WTC11 (cell line): ENCODE data around the gene DDX28. TPM values are rescaled to one million over a fixed set of nuclear protein-coding genes. Genes with fewer than 3 reads are reported as not detected.

ENCODE experiments used
- ATAC-seq: fragments of 200-7000 bp; cut with Tn5 transposase; 2 replicates; pipeline ENCODE4 v1.10.0; 2021; ENCODE audit warnings: mild to moderate bottlenecking, moderate library complexity
- CTCF ChIA-PET: fragments of 300-600 bp; sonication (Branson Sonifier 250); formaldehyde crosslinking; loops from one replicate; lab custom pipeline; 2021; ENCODE audit warnings: antibody characterized with exemption; lab: Charles Lee
- POLR2A ChIA-PET: fragments of 350-600 bp; sonication (Branson Sonifier 250); formaldehyde crosslinking; loops from one replicate; lab custom pipeline; 2021; ENCODE audit warnings: antibody characterized with exemption; lab: Charles Lee
- DNase-seq: peaks from one replicate; pipeline ENCODE4 v3.0.0; 2021; ENCODE audit warnings: low spot score
- H3K27ac Mint-ChIP-seq: 2 replicates; pipeline ENCODE4 v1.8.0; 2021; ENCODE audit warnings: mixed read lengths
- H3K27me3 Mint-ChIP-seq: 2 replicates; pipeline ENCODE4 v1.8.0; 2021; ENCODE audit warnings: low read depth, mild to moderate bottlenecking, moderate library complexity, mixed read lengths
- H3K36me3 Mint-ChIP-seq: 2 replicates; pipeline ENCODE4 v1.8.0; 2021; ENCODE audit warnings: mixed read lengths
- H3K4me1 Mint-ChIP-seq: 2 replicates; pipeline ENCODE4 v1.8.0; 2022; ENCODE audit warnings: mixed read lengths
- H3K4me3 Mint-ChIP-seq: 2 replicates; pipeline ENCODE4 v1.8.0; 2021; ENCODE audit warnings: mild to moderate bottlenecking, moderate library complexity, mixed read lengths
- H3K9me3 Mint-ChIP-seq: 2 replicates; pipeline ENCODE4 v1.8.0; 2021; ENCODE audit warnings: mixed read lengths
- AR ChIP-seq: fragments of 250-450 bp; sonication (Bioruptor Pico); IDR thresholded peaks from 2 replicates; pipeline ENCODE4 v1.9.0; 2021; ENCODE audit warnings: mild to moderate bottlenecking
- FOXP1 ChIP-seq: sonication (generic); formaldehyde crosslinking; IDR thresholded peaks from 2 replicates; pipeline ENCODE4 v1.8.0; 2022; ENCODE audit warnings: missing genetic modification reagents, mild to moderate bottlenecking, moderate library complexity, borderline replicate concordance
- IRF2 ChIP-seq: sonication (generic); formaldehyde crosslinking; IDR thresholded peaks from 2 replicates; pipeline ENCODE4 v1.8.0; 2022; ENCODE audit warnings: low read depth, missing genetic modification reagents, borderline replicate concordance
- JAZF1 ChIP-seq: fragments of 250-450 bp; sonication (Bioruptor Pico); IDR thresholded peaks from 2 replicates; pipeline ENCODE4 v1.9.0; 2021; ENCODE audit warnings: moderate library complexity, mild to moderate bottlenecking, inconsistent platforms
- JUN ChIP-seq: sonication (generic); formaldehyde crosslinking; IDR thresholded peaks from 2 replicates; pipeline ENCODE4 v1.8.0; 2023; ENCODE audit warnings: mild to moderate bottlenecking, missing genetic modification reagents
- MYBL2 ChIP-seq: sonication (generic); formaldehyde crosslinking; IDR thresholded peaks from 2 replicates; pipeline ENCODE4 v1.8.1; 2023; ENCODE audit warnings: mild to moderate bottlenecking, moderate library complexity, missing genetic modification reagents
- PRDM15 ChIP-seq: sonication (generic); formaldehyde crosslinking; IDR thresholded peaks from 2 replicates; pipeline ENCODE4 v1.8.0; 2022; ENCODE audit warnings: missing genetic modification reagents
- SMAD3 ChIP-seq: sonication (generic); formaldehyde crosslinking; IDR thresholded peaks from 2 replicates; pipeline ENCODE4 v1.8.0; 2022; ENCODE audit warnings: missing genetic modification reagents, mild to moderate bottlenecking, borderline replicate concordance
- SMAD4 ChIP-seq: sonication (generic); formaldehyde crosslinking; IDR thresholded peaks from 2 replicates; pipeline ENCODE4 v1.8.0; 2022; ENCODE audit warnings: mild to moderate bottlenecking, missing genetic modification reagents
- TP53 ChIP-seq: sonication (generic); formaldehyde crosslinking; IDR thresholded peaks from 2 replicates; pipeline ENCODE4 v1.8.1; 2023; ENCODE audit warnings: mild to moderate bottlenecking, missing genetic modification reagents
- ZNF138 ChIP-seq: sonication (generic); formaldehyde crosslinking; conservative IDR thresholded peaks from 2 replicates; pipeline ENCODE4 v1.8.1; 2022; ENCODE audit warnings: mild to moderate bottlenecking, moderate library complexity, missing genetic modification reagents
- ZNF416 ChIP-seq: fragments of 250-450 bp; sonication (Bioruptor Pico); IDR thresholded peaks from 2 replicates; pipeline ENCODE4 v1.9.0; 2021; ENCODE audit warnings: mild to moderate bottlenecking, inconsistent platforms
- total RNA-seq: library from RNA; stranded (reverse); gene quantifications from 3 replicates; pipeline ENCODE4 v1.2.3, GENCODE V29; 2021
- TF ChIP-seq, protein P1 (sequence below): sonication (generic); formaldehyde crosslinking; IDR thresholded peaks from 2 replicates; pipeline ENCODE4 v1.8.1; 2023; ENCODE audit warnings: mild to moderate bottlenecking, missing genetic modification reagents

The DDX28 gene
- total RNA-seq, 1 experiment from 2014 or later = 15.2 TPM

DNA sequence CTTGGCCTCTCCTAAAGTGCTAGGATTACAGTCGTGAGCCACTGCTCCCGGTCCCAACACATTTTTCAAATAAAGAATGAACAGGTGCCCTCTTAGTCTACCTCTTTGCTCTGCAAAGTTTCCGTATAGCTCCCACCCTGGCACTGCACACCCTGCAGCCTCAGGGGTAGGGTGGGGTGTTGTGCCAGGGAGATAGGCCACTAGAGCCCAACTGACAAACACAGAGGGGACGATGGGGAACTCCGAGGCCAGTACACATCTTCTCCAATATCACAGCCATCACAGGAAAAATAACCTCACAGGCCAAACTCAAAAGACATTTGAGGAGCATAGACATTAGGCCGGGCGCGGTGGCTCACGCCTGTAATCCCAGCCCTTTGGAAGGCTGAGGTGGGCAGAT is 51.9 kb downstream of the DDX28 start:
- H3K27ac Mint-ChIP-seq = no peak overlapping the region
- DNase-seq = no peak
- POLR2A ChIA-PET = no interaction called here
- peaks cover 10% of the 10 kb centered on the region; the same call in 1 of the 2 replicates for H3K27me3 Mint-ChIP-seq
- H3K36me3 Mint-ChIP-seq = no peaks in the 10 kb centered on the region
- no peak for ATAC-seq
- H3K4me3 Mint-ChIP-seq = no peak overlapping the region
- TF ChIP-seq JUN (CRISPR knock-in tag) (no peak), FOXP1 (CRISPR knock-in tag) (no peak), IRF2 (CRISPR knock-in tag) (no peak), SMAD3 (CRISPR knock-in tag) (no peak), ZNF138 (CRISPR knock-in tag) (no peak), PRDM15 (CRISPR knock-in tag) (no peak), SMAD4 (CRISPR knock-in tag) (no peak), AR (no peak), ZNF416 (no peak), MYBL2 (CRISPR knock-in tag) (no peak), TP53 (CRISPR knock-in tag) (no peak), JAZF1 (CRISPR knock-in tag) (no peak)
- TF ChIP-seq, protein P1, sequence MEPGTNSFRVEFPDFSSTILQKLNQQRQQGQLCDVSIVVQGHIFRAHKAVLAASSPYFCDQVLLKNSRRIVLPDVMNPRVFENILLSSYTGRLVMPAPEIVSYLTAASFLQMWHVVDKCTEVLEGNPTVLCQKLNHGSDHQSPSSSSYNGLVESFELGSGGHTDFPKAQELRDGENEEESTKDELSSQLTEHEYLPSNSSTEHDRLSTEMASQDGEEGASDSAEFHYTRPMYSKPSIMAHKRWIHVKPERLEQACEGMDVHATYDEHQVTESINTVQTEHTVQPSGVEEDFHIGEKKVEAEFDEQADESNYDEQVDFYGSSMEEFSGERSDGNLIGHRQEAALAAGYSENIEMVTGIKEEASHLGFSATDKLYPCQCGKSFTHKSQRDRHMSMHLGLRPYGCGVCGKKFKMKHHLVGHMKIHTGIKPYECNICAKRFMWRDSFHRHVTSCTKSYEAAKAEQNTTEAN (CRISPR knock-in tag) = no peak
- H3K9me3 Mint-ChIP-seq = no peaks in the 10 kb centered on the region
- CTCF ChIA-PET = interaction anchor here (0.6 kb wide), 1 partner anchor 155 kb away, joined by 4 read pairs; no protein-coding TSS in a partner anchor
- H3K4me1 Mint-ChIP-seq = peaks cover 23% of the 10 kb centered on the region

Other genes starting within 250 kb of the DDX28 start
- gene RANBP10, start 216.7 kb downstream of the DDX28 start, total RNA-seq = 14.0 to 16.9 TPM (median 16.1 TPM) in 3 replicates
- 0.41 to 1.7 TPM (median 0.48 TPM) in 3 replicates for gene TSNAXIP1, start 216.3 kb downstream of the DDX28 start, total RNA-seq
- 46.5 to 49.0 TPM (median 47.4 TPM) in 3 replicates for gene THAP11, start 180.9 kb downstream of the DDX28 start, total RNA-seq
- 183 to 205 TPM (median 200 TPM) in 3 replicates for gene NUTF2, start 176.3 kb downstream of the DDX28 start, total RNA-seq
- gene CENPT, start 175.5 kb downstream of the DDX28 start, total RNA-seq = 52.1 to 58.3 TPM (median 57.3 TPM) in 3 replicates
- 72.6 to 83.7 TPM (median 74.1 TPM) in 3 replicates for gene EDC4, start 150.2 kb downstream of the DDX28 start, total RNA-seq
- 7.0 to 12.4 TPM (median 7.4 TPM) in 3 replicates for gene NRN1L, start 138.3 kb downstream of the DDX28 start, total RNA-seq
- gene PSKH1, start 130.0 kb downstream of the DDX28 start, total RNA-seq = 29.0 to 32.6 TPM (median 31.6 TPM) in 3 replicates
- 1.7 to 3.6 TPM (median 2.8 TPM) in 3 replicates for gene CTRL, start 91.4 kb downstream of the DDX28 start, total RNA-seq
- gene PSMB10, start 86.4 kb downstream of the DDX28 start, total RNA-seq = 34.8 to 40.9 TPM (median 35.3 TPM) in 3 replicates
- gene LCAT, start 79.1 kb downstream of the DDX28 start, total RNA-seq = 23.3 to 38.3 TPM (median 25.8 TPM) in 3 replicates
- 67.5 to 94.1 TPM (median 73.7 TPM) in 3 replicates for gene SLC12A4, start 54.6 kb downstream of the DDX28 start, total RNA-seq
- gene DPEP3, start 42.7 kb downstream of the DDX28 start, total RNA-seq = 1.6 to 2.7 TPM (median 2.5 TPM) in 3 replicates
- 0.13 to 0.25 TPM in 2 of 3 replicates, not detected in the other for gene DPEP2, start 23.7 kb downstream of the DDX28 start, total RNA-seq
- 0.32 TPM in 1 of 3 replicates, not detected in the others for gene DPEP2NB, start 7.3 kb downstream of the DDX28 start, total RNA-seq
- gene DUS2, start 52 bp upstream of the DDX28 start, total RNA-seq = 23.5 to 27.9 TPM (median 25.8 TPM) in 3 replicates
- 32.5 to 34.6 TPM (median 33.3 TPM) in 3 replicates for gene NFATC3, start 62.1 kb upstream of the DDX28 start, total RNA-seq
- 48.5 to 55.0 TPM (median 49.8 TPM) in 3 replicates for gene ESRP2, start 212.9 kb upstream of the DDX28 start, total RNA-seq
- 9.4 to 10.2 TPM (median 9.8 TPM) in 3 replicates for gene PLA2G15, start 222.1 kb upstream of the DDX28 start, total RNA-seq
- 27.4 TPM in 3 replicates for gene SLC7A6, start 241.3 kb upstream of the DDX28 start, total RNA-seq